PC-9 (cell line): ENCODE measurements around the gene DCLK2. TPM values are rescaled to one million over a fixed set of nuclear protein-coding genes. Genes with fewer than 3 reads are reported as not detected.

ENCODE experiments used
- BruUV-seq: library from RNA; stranded (reverse); fragments of 400-500 nt; replicated peaks from 2 replicates; lab custom pipeline; 2021; lab: Mats Ljungman, UMichigan
- CTCF ChIA-PET: fragments of 300-600 bp; sonication (Branson Sonifier 250); formaldehyde crosslinking; loops from one replicate; lab custom pipeline; 2022; ENCODE audit warnings: antibody characterized with exemption; lab: Charles Lee
- POLR2A ChIA-PET: fragments of 300-600 bp; sonication (Branson Sonifier 250); formaldehyde crosslinking; loops from one replicate; lab custom pipeline; 2022; ENCODE audit warnings: antibody characterized with exemption; ENCODE audit not compliant: unreplicated experiment; lab: Charles Lee
- DNase-seq, 2 experiments: peaks; one replicate each; pipeline versions ENCODE4 v3.0.0 to v3.0.0-alpha.2; 2015 to 2022; ENCODE audit warnings: mixed read lengths in 1 of 2
- H2AFZ ChIP-seq: fragments of 200-600 bp; sonication (generic); 2 replicates; pipeline ENCODE4 v1.8.1; 2017; ENCODE audit warnings: antibody characterized with exemption
- H3F3A ChIP-seq: fragments of 200-600 bp; sonication (generic); 2 replicates; pipeline ENCODE4 v1.8.1; 2017; ENCODE audit warnings: antibody characterized with exemption, mild to moderate bottlenecking, low read depth; ENCODE audit not compliant: insufficient read depth
- H3K27ac ChIP-seq: fragments of 200-600 bp; sonication (generic); 2 replicates; pipeline ENCODE4 v1.6.1; 2016; ENCODE audit warnings: mixed run types
- H3K27me3 ChIP-seq: fragments of 200-600 bp; sonication (generic); 2 replicates; pipeline ENCODE4 v1.6.1; 2016; ENCODE audit warnings: low read depth, mixed run types; ENCODE audit not compliant: insufficient read depth
- H3K36me3 ChIP-seq: fragments of 200-600 bp; sonication (generic); 2 replicates; pipeline ENCODE4 v1.6.1; 2016; ENCODE audit warnings: low read depth, mixed run types
- H3K4me1 ChIP-seq: fragments of 200-600 bp; sonication (generic); replicated peaks from 2 replicates; pipeline ENCODE4 v1.6.1; 2016; ENCODE audit warnings: mixed run types; ENCODE audit not compliant: insufficient read depth
- H3K4me2 ChIP-seq: fragments of 200-600 bp; sonication (generic); 2 replicates; pipeline ENCODE4 v1.6.1; 2017; ENCODE audit warnings: mixed run types
- H3K4me3 ChIP-seq: fragments of 200-600 bp; sonication (generic); 2 replicates; pipeline ENCODE4 v1.6.1; 2016; ENCODE audit warnings: mixed run types
- H3K79me2 ChIP-seq: fragments of 200-600 bp; sonication (generic); 2 replicates; pipeline ENCODE4 v1.6.1; 2017; ENCODE audit warnings: low read depth, mixed run types
- H3K9me2 ChIP-seq: fragments of 200-600 bp; sonication (generic); 2 replicates; pipeline ENCODE4 v1.8.1; 2017; ENCODE audit warnings: mild to moderate bottlenecking; ENCODE audit not compliant: insufficient read depth
- H3K9me3 ChIP-seq: fragments of 200-600 bp; sonication (generic); 2 replicates; pipeline ENCODE4 v1.8.1; 2016; ENCODE audit warnings: low read depth; ENCODE audit not compliant: insufficient read depth
- H4K20me1 ChIP-seq: fragments of 200-600 bp; sonication (generic); 2 replicates; pipeline ENCODE4 v1.8.1; 2017; ENCODE audit not compliant: insufficient read depth
- EZH2 ChIP-seq: fragments of 200-600 bp; sonication (generic); IDR thresholded peaks from 2 replicates; pipeline ENCODE4 v1.8.0; 2017; ENCODE audit warnings: antibody characterized with exemption, low read depth
- intact Hi-C: fragments of 100-400 bp; cut with micrococcal nuclease; formaldehyde crosslinking; loops from one replicate; pipeline ENCODE4 v1.10.0; 2022; ENCODE audit not compliant: unreplicated experiment
- total RNA-seq: library from RNA; stranded (reverse); gene quantifications from 2 replicates; pipeline ENCODE4 v1.2.3, GENCODE V29; 2021
- TF ChIP-seq, protein P1 (sequence below): fragments of 200-600 bp; sonication (generic); conservative IDR thresholded peaks from 2 replicates; pipeline ENCODE4 v1.6.1; 2017; ENCODE audit warnings: mixed run types, antibody characterized with exemption, mild to moderate bottlenecking, moderate library complexity

Gene DCLK2
- total RNA-seq, 1 experiment from 2014 or later, result 0.41 TPM

DNA sequence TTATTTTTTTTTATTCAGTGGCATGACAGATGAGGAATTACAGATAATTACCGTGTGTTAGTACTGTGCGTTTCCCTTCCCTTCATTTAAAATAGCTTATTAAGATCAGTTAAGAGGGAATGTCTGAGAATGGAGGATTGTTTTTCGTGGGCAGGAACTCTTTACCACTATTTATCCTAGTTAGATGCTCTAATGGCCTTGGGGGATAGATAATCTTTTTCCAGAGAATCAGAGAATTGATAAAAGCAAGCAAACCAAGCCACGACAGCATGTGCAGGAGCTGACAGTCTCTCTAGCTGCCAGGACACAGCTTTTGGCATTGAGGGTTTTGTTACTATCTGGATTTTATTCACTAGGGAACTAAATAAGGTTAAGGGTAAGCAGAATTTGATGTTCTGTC is 128.7 kb downstream of the DCLK2 start:
- BruUV-seq, result no TSS peak
- TF ChIP-seq, protein P1, sequence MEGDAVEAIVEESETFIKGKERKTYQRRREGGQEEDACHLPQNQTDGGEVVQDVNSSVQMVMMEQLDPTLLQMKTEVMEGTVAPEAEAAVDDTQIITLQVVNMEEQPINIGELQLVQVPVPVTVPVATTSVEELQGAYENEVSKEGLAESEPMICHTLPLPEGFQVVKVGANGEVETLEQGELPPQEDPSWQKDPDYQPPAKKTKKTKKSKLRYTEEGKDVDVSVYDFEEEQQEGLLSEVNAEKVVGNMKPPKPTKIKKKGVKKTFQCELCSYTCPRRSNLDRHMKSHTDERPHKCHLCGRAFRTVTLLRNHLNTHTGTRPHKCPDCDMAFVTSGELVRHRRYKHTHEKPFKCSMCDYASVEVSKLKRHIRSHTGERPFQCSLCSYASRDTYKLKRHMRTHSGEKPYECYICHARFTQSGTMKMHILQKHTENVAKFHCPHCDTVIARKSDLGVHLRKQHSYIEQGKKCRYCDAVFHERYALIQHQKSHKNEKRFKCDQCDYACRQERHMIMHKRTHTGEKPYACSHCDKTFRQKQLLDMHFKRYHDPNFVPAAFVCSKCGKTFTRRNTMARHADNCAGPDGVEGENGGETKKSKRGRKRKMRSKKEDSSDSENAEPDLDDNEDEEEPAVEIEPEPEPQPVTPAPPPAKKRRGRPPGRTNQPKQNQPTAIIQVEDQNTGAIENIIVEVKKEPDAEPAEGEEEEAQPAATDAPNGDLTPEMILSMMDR, result no peak
- no peak for TF ChIP-seq EZH2
- H3K4me1 ChIP-seq, result 0 out of 2 replicates have a peak, but pooled peaks cover 2% of the 10 kb centered on the region
- ChIA-PET CTCF (interaction anchor here (0.6 kb wide), 1 partner anchor 284 kb away, joined by 3 read pairs; no protein-coding TSS in a partner anchor), POLR2A (interaction anchor here (0.7 kb wide), 1 partner anchor 87 kb away, joined by 8 read pairs; no protein-coding TSS in a partner anchor)
- H3K36me3 ChIP-seq, result no peaks in the 10 kb centered on the region
- no peak overlapping the region for H3K4me3 ChIP-seq
- H3K4me2 ChIP-seq, result no peak overlapping the region
- H3K9me3 ChIP-seq, result no peaks in the 10 kb centered on the region
- DNase-seq, result no peak
- H3K9me2 ChIP-seq, result no peaks in the 10 kb centered on the region
- no peaks in the 10 kb centered on the region for H3F3A ChIP-seq
- no peak overlapping the region for H2AFZ ChIP-seq
- H3K79me2 ChIP-seq, result no peaks in the 10 kb centered on the region
- intact Hi-C loops, result no loop called here
- H3K27me3 ChIP-seq, result no peaks in the 10 kb centered on the region
- H4K20me1 ChIP-seq, result no peaks in the 10 kb centered on the region
- no peak overlapping the region for H3K27ac ChIP-seq

DNA sequence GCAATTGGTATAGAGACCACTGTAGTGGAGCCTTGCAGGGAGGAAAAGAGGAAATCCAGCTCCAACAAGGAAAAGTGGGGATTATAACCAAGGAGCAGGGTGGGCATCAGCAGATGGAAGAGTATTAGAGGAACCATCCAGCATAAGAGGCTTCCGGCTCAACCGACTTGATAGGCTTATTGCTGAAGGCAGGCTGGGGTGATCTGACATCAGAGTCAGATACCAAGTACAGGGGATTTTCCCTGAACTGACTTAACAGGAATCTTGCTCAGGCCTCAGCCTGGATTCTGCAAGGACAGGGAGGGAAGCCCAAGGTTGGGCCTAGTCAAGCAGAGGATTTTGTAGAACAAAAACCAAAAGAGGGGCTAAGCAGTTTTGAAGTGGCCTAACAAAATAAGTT is 129.6 kb downstream of the DCLK2 start:
- Histone ChIP-seq H4K20me1 (no peaks in the 10 kb centered on the region), H3K36me3 (no peaks in the 10 kb centered on the region), H3K79me2 (no peaks in the 10 kb centered on the region), H3K4me2 (no peak overlapping the region), H2AFZ (no peak overlapping the region), H3K9me2 (no peaks in the 10 kb centered on the region), H3K4me3 (no peak overlapping the region), H3K27me3 (no peaks in the 10 kb centered on the region), H3K27ac (no peak overlapping the region), H3F3A (no peaks in the 10 kb centered on the region; the same call in 1 of the 2 replicates), H3K9me3 (no peaks in the 10 kb centered on the region), H3K4me1 (peaks cover 11% of the 10 kb centered on the region)
- ChIA-PET CTCF (no interaction called here), POLR2A (no interaction called here)
- intact Hi-C loops, result loop anchor here (2.0 kb wide), 1 partner anchor 197 kb away; no protein-coding TSS in a partner anchor
- no TSS peak for BruUV-seq
- TF ChIP-seq, protein P1, result no peak
- TF ChIP-seq EZH2, result no peak
- no peak for DNase-seq

DNA sequence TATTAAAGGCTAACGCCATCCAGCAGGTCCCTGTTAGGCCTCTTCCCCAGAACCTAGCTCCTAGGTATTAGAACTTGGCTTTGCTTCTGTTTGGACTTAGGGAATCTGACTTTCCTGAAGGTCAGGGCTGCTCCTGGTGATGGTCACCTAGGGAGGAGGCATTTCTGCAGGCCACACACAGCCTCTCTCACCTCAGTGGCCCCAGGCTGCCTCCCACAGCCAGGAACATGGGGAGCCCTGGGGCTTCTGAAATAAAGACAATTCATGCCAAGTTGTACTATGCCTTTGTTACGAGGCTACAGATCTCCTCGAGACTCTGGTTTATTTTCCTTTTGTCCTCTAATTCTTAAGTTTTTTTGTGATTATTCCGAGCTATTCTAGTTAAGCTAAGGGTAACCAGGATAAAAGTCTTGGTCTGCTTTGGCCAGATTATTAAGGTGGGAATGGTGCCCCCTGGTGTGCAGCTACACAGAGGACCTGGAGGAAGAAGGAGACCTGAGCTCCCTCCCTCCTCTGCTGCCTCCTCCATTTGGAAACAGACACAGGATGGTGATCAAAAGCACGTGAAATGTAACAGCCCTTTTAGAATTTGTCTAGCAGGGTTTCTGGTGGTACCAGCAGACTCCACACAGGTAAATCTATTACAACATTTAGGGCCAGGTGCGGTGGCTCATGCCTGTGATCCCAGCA is 131.0 kb downstream of the DCLK2 start:
- H3F3A ChIP-seq, result no peaks in the 10 kb centered on the region; the same call in 1 of the 2 replicates
- DNase-seq, result peak in 1 of 2 experiments; percentile 45
- no peak overlapping the region for H3K27ac ChIP-seq
- TF ChIP-seq, protein P1, result peak; percentile 57
- no peak for TF ChIP-seq EZH2
- no peak overlapping the region for H3K4me3 ChIP-seq
- no peaks in the 10 kb centered on the region for H3K9me2 ChIP-seq
- BruUV-seq, result no TSS peak
- peaks cover 23% of the 10 kb centered on the region for H3K4me1 ChIP-seq
- H3K9me3 ChIP-seq, result no peaks in the 10 kb centered on the region
- H3K27me3 ChIP-seq, result no peaks in the 10 kb centered on the region
- intact Hi-C loops, result loop anchor here (2.0 kb wide), 1 partner anchor 198 kb away; no protein-coding TSS in a partner anchor
- no peaks in the 10 kb centered on the region for H4K20me1 ChIP-seq
- no peak overlapping the region for H2AFZ ChIP-seq
- CTCF ChIA-PET, result interaction anchor here (0.9 to 1.1 kb wide), 6 partner anchors 26 to 658 kb away, joined by 3 to 4 read pairs (median 4); no protein-coding TSS in a partner anchor
- H3K36me3 ChIP-seq, result no peaks in the 10 kb centered on the region
- no peaks in the 10 kb centered on the region for H3K79me2 ChIP-seq
- no peak overlapping the region for H3K4me2 ChIP-seq
- POLR2A ChIA-PET, result interaction anchor here (0.6 kb wide), 1 partner anchor 33 kb away, joined by 3 read pairs; no protein-coding TSS in a partner anchor
